ENCODE measurements around the gene RTEL1.

- TF ChIP-seq CTCF (IDR thresholded peaks at IDR 0.05) (no peak), POLR2A (IDR thresholded peaks at IDR 0.05) (no peak), EP300 (IDR thresholded peaks at IDR 0.05) (no peak), POLR2AphosphoS5 (IDR thresholded peaks at IDR 0.05) (no peak)
Observed at GRCh38 chr20:63702036-63702665, 44.0 kb downstream of the RTEL1 start.

Data from gastroesophageal sphincter (tissue), 3 donors.